Iris pigment epithelial cell (primary cell): ENCODE measurements around the gene PGM5.

Source experiments
- DNase-seq: peaks from one replicate; pipeline ENCODE4 v3.0.0-alpha.2; 2011; ENCODE audit warnings: low read depth

PGM5 gene

GRCh38 chr9:68538200-68538599 lies 181.8 kb downstream of the PGM5 start:
- no peak for DNase-seq

GRCh38 chr9:68540712-68541535 lies 184.5 kb downstream of the PGM5 start, which contains the start of gene TMEM252:
Gene TMEM252, minus strand, starts transcription at chr9:68540883. Its CDS starts 69 bp downstream, at chr9:68540814.
- no peak for DNase-seq

DNA sequence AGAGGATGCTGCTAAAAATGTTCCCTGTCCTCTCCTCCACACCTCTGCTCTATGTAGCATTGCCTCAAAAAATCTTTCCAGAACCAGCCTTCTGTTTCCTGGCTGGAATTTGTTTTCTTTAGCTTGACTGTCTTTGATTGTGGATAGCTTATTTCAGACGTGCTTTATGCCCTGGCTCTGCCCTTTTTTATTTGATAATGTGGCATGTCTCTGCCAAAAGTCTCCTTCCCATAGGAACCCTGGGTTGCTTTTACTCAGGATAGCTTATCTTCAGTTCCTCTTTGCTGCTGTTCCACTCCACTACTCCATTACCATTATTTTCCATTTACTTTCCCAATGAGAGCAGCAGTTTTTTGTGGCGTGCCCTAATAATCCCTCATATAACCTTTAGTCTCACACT lies 185.2 kb downstream of the PGM5 start:
- no peak for DNase-seq

- no peak for DNase-seq
These were observed 188.8 kb downstream of the PGM5 start for GRCh38 chr9:68545033-68545705.

DNA sequence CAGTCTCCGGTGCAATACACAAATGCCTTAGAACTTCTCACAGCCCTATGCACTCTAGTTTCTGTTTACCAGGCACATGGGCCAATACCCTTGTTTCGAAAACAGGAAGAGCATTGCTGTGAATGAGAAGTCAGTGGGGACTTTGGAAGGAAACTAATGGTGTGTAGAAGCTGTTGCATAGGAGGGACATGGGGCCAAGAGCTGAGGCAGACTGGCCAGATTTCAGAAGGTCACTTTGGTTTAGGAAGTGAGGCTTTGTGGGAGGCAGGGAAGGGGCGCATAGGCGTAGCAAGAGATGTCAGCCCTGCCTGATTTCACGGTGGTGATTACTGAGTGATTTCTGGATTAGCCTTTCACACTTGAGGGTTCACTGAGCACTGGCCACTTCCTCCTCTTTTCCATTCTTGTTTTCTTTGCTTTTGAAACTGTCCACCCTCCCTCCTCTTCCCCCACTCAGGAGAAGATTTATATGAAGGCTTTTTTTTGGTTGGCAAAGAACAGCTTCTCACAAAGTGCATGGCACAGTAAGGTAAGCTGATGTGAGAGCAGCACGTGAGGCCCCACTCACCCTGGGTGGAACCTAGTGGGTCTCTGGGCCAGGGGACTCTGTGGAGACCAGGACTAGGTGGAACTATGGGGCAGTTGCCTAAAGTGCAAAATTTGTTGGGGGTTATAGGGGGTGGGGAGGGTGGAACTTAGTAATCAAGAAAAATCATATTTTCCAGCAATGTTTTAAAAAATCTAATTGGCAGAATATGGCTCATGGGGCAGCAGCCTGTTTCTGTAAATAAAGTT lies 190.4 kb downstream of the PGM5 start:
- DNase-seq = no peak

- DNase-seq = no peak
These were observed 191.0 kb downstream of the PGM5 start for GRCh38 chr9:68547417-68547816.

- DNase-seq = no peak
These were observed 191.8 kb downstream of the PGM5 start for GRCh38 chr9:68548241-68548640.

GRCh38 chr9:68551191-68551590 lies 194.8 kb downstream of the PGM5 start:
- DNase-seq = no peak

GRCh38 chr9:68552700-68553476 lies 196.5 kb downstream of the PGM5 start:
- peak; percentile 66 for DNase-seq

DNA sequence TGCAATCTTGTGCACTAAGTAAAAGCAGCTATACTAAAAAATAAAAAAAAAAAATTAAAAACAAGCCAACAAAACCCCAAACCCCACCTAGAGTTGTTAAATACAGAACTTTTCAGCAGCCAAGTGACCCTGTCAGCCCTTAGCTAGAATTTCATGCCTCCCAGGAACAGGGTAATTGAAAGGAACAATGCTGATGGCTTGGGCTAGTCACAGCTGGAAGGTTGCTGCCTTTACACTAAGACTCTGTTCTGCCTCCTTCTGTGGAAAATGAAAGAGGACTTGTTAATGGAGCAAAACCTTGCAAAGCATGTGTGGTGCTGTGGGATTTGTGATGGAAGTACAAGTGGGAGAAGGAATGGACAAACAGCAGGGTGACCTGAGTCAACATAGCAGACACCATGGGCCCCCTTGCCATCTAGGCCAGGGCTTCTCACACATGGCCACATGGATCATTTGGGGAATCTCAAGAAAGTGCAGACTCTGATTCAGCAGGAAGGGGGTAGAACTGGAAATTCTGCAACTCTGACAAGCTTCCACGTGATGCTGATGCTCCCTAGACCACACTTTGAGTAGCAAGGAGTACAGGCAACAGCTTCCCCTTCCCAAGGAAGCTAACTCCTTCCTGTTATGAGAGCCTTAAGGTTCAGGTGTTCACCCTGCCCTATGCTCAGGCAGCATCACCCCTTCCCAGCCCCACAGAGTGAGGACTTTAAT lies 199.2 kb downstream of the PGM5 start:
- no peak for DNase-seq

DNA sequence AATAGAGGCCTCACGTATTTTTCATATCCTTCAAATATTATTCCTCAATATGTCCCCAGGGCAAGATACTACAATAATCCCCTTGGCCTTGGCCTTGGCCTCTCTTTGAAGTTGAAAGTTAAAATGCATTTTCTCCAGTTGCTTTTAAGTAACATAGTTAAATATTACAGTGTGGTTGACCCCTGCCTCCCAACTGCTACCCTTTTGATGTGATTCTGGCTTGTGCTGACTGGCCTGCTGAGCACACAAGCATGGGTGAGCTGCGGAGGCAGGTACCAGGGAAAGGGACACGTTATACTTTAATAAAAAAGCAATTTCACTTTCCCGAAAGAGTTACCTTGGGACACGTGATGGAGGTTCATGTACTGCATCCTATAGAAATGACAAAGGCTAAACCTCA lies 202.1 kb downstream of the PGM5 start:
- DNase-seq = no peak

GRCh38 chr9:68560071-68560844 lies 203.8 kb downstream of the PGM5 start:
- DNase-seq = peak; percentile 22

GRCh38 chr9:68562461-68562860 lies 206.1 kb downstream of the PGM5 start:
- DNase-seq = no peak

- no peak for DNase-seq
These were observed 211.2 kb downstream of the PGM5 start for GRCh38 chr9:68567565-68567964.

DNA sequence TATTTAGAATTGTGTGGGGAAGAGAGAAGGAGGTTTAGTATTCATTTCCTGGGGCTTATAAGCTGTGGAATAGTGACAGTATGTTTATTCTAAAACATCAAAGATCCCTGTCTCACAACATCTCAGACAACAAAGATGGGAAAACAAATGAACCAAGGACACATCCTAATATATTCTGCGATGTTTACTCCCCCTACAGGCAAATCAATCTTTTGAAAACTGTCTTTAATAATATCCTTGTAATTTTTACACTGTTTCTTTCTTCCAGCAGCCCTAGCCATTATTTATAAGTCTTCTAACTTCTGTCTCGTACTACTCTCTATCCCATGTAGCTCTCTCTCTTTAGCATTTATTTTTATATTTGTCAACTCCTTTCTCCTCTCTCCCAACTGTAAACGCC lies 217.7 kb downstream of the PGM5 start:
- no peak for DNase-seq

DNA sequence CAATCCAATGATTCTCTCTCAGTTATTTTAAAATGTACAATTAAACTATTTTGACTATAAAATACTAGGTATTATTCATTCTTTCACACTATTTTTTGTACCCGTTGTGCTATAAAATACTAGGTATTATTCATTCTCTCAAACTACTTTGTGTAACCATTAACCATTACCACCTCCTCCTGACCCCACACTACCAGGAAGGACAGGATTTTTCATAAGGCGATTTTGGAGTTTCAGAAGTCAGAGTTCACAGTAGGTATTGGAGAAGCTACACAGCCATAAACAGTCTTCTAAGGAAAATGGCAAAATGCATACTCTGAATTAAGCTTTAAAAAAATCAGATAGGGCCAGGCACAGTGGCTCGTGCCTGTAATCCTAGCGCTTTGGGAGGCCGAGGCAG lies 219.4 kb downstream of the PGM5 start:
- DNase-seq = no peak

- no peak for DNase-seq
These were observed 221.6 kb downstream of the PGM5 start for GRCh38 chr9:68577774-68578591.
